Astrocyte of the spinal cord (primary cell): ENCODE measurements around the gene TMEM201.
"Not testable (repeated sequence)": the region's sequence is repeated elsewhere in the genome, so short reads cannot be mapped to it uniquely, and the experiment has no call there.

Source experiments
- DNase-seq: peaks from one replicate; pipeline ENCODE4 v3.0.0; 2011; ENCODE audit warnings: low read depth, low spot score
- H3K4me3 ChIP-seq: 2 replicates; pipeline ENCODE4 v1.5.1; 2011; ENCODE audit warnings: low read depth, mild to moderate bottlenecking, low read length, moderate library complexity
- CTCF ChIP-seq: IDR thresholded peaks from 2 replicates; pipeline ENCODE4 v1.5.1; 2012; ENCODE audit warnings: low read depth, mild to moderate bottlenecking, low read length, inconsistent platforms
- in situ Hi-C: cut with HindIII; loops from 2 replicates; pipeline ENCODE4 v1.10.0; 2017; ENCODE audit warnings: low sequenced_read_pairs

The TMEM201 gene

GRCh38 chr1:9558946-9559545, 29.7 kb upstream of the TMEM201 start:
- no peak for TF ChIP-seq CTCF
- no peak for DNase-seq
- in situ Hi-C loops = no loop called here
- H3K4me3 ChIP-seq = no peak overlapping the region

GRCh38 chr1:9559673-9560072, 29.0 kb upstream of the TMEM201 start:
- no peak overlapping the region for H3K4me3 ChIP-seq
- no peak for TF ChIP-seq CTCF
- in situ Hi-C loops = no loop called here
- DNase-seq = no peak

DNA sequence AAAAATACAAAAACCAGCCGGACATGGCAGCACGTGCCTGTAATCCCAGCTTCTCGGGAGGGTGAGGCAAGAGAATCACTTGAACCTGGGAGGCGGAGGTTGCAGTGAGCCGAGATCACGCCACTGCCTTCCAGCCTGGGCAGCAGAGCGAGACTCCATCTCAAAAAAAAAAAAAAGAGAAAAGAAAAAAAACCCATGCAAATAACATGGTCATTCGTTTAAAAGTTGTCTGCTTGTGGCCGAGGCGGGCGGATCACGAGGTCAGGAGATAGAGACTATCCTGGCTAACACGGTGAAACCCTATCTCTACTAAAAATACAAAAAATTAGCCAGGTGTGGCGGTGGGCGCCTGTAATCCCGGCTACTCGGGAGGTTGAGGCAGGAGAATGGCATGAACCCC, 28.6 kb upstream of the TMEM201 start:
- in situ Hi-C loops, DNase-seq: not testable (repeated sequence)

DNA sequence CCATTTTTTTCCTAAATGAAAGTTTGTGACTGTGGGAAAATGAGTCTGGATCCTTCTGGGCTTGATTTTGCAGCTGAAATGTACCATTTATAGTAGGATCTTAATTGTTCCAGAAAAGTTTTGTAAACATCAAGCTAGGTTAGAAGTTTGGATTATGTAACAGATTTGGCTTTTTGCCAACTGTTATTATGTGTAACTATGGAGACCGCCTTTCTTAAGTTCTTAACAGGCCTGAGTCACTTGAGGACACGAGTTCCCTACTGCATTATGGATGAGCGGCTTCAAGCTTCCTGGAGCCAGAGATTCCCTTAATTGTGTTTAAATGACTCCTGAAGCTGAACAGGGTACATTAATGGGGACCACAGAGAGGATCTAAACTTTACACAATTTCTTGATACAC, 27.3 kb upstream of the TMEM201 start:
- in situ Hi-C loops = no loop called here
- H3K4me3 ChIP-seq = no peak overlapping the region
- TF ChIP-seq CTCF = no peak
- DNase-seq = peak; percentile 93

More for the DNA sequence above, 28.6 kb upstream of the TMEM201 start:
- H3K4me3 ChIP-seq = not testable (repeated sequence)

- no peak for TF ChIP-seq CTCF
- H3K4me3 ChIP-seq = no peak overlapping the region
- in situ Hi-C loops = no loop called here
- no peak for DNase-seq
These were observed 19.4 kb upstream of the TMEM201 start for GRCh38 chr1:9569267-9569666.

- H3K4me3 ChIP-seq, in situ Hi-C loops, DNase-seq: not testable (repeated sequence)
These were observed 17.7 kb upstream of the TMEM201 start for GRCh38 chr1:9570886-9571529.

DNA sequence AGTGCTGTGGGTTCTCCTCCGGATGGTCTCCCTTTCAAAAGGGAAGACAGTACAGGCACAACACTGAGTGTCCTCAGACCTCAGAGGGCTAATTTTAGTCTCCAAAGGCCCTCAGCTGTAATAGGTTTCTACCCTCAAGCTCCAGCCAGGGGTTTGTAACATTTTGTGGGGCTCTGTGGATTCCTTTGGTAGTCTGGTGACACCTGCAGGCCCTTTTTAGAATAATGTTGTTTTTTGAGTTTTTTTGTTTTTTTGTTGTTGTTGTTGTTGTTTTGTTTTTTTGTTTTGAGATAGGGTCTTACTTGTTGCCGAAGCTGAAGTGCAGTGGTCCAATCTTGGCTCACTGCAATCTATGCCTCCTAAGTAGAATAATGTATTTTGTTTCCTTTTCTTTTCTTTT, 15.0 kb upstream of the TMEM201 start:
- in situ Hi-C loops = no loop called here
- H3K4me3 ChIP-seq = no peak overlapping the region
- TF ChIP-seq CTCF = peak; percentile 33
- peak; percentile 9 for DNase-seq
